Kidney tubule cell (primary cell): ENCODE results near the gene VASN.
"Not testable (repeated sequence)": the region's sequence is repeated elsewhere in the genome, so short reads cannot be mapped to it uniquely, and the experiment has no call there.

Experiments
- DNase-seq: peaks from one replicate; pipeline ENCODE4 v3.0.0-alpha.2; 2018; ENCODE audit warnings: low spot score

VASN gene

GRCh38 chr16:4371357-4372000 lies at the start of gene VASN:
TSS of gene VASN (plus strand) at chr16:4371848. CDS start at chr16:4380878, 9,030 bp downstream.
- DNase-seq: peak; percentile 77

- no peak for DNase-seq
These were observed 49.3 kb upstream of the VASN start for GRCh38 chr16:4322121-4323052.

- DNase-seq: peak; percentile 77
These were observed 48.4 kb upstream of the VASN start for GRCh38 chr16:4323071-4323844.

GRCh38 chr16:4323845-4324488 lies 47.7 kb upstream of the VASN start:
- peak; percentile 79 for DNase-seq

- no peak for DNase-seq
These were observed 47.0 kb upstream of the VASN start for GRCh38 chr16:4324492-4325252.

- no peak for DNase-seq
These were observed 46.3 kb upstream of the VASN start for GRCh38 chr16:4325253-4325758.

GRCh38 chr16:4327386-4328045 lies 44.1 kb upstream of the VASN start:
- no peak for DNase-seq

GRCh38 chr16:4328046-4328781 lies 43.4 kb upstream of the VASN start:
- DNase-seq: peak; percentile 77

- peak; percentile 55 for DNase-seq
These were observed 42.6 kb upstream of the VASN start for GRCh38 chr16:4328782-4329775.

GRCh38 chr16:4330277-4330874 lies 41.3 kb upstream of the VASN start:
- DNase-seq: peak; percentile 64

GRCh38 chr16:4332083-4332482 lies 39.6 kb upstream of the VASN start:
- DNase-seq: no peak

GRCh38 chr16:4332623-4333307 lies 38.9 kb upstream of the VASN start:
- no peak for DNase-seq

- no peak for DNase-seq
These were observed 38.4 kb upstream of the VASN start for GRCh38 chr16:4333308-4333638.

- not testable (repeated sequence) for DNase-seq
These were observed 37.9 kb upstream of the VASN start for GRCh38 chr16:4333714-4334113.

GRCh38 chr16:4334724-4335495 lies 36.7 kb upstream of the VASN start:
- no peak for DNase-seq

GRCh38 chr16:4336701-4337539 lies 34.7 kb upstream of the VASN start:
- no peak for DNase-seq
